Measurements from ENCODE around the gene FUZ. TPM values are rescaled to one million over a fixed set of nuclear protein-coding genes. Genes with fewer than 3 reads are reported as not detected.

FUZ gene
- total RNA-seq, 1 donor: 15.1 TPM

DNA sequence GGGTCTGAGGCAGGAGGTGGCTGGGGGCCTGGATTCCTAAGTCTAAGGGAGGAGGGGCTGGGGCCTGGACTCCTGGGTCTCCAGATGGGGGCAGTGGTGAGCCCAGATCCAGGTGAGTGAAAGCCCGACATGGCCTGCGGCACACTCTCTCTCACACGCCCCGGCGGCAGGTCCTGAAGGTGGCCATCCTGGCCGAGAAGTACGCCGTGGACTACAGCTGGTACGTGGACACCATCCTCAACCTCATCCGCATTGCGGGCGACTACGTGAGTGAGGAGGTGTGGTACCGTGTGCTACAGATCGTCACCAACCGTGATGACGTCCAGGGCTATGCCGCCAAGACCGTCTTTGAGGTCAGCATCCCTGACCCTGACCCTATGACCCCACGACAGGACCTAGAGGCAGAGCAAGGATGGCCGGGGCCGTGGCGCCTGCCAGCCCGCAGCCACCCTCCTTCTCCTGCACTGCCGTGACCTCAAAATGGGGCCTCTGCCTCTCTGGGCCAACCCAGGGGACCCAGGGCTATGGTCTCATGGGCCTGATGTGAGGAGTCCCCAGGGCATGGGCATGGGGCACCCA is 13.2 kb downstream of the FUZ start:
- TF ChIP-seq, protein P1, sequence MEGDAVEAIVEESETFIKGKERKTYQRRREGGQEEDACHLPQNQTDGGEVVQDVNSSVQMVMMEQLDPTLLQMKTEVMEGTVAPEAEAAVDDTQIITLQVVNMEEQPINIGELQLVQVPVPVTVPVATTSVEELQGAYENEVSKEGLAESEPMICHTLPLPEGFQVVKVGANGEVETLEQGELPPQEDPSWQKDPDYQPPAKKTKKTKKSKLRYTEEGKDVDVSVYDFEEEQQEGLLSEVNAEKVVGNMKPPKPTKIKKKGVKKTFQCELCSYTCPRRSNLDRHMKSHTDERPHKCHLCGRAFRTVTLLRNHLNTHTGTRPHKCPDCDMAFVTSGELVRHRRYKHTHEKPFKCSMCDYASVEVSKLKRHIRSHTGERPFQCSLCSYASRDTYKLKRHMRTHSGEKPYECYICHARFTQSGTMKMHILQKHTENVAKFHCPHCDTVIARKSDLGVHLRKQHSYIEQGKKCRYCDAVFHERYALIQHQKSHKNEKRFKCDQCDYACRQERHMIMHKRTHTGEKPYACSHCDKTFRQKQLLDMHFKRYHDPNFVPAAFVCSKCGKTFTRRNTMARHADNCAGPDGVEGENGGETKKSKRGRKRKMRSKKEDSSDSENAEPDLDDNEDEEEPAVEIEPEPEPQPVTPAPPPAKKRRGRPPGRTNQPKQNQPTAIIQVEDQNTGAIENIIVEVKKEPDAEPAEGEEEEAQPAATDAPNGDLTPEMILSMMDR (IDR thresholded peaks at IDR 0.05; ENCODE audit: insufficient read depth, low read depth, low read length): peak; percentile 6
- no peak overlapping the region for H3K4me3 ChIP-seq (ENCODE audit: low read depth, low read length)
- no peak for DNase-seq (ENCODE audit: low read depth)

DNA sequence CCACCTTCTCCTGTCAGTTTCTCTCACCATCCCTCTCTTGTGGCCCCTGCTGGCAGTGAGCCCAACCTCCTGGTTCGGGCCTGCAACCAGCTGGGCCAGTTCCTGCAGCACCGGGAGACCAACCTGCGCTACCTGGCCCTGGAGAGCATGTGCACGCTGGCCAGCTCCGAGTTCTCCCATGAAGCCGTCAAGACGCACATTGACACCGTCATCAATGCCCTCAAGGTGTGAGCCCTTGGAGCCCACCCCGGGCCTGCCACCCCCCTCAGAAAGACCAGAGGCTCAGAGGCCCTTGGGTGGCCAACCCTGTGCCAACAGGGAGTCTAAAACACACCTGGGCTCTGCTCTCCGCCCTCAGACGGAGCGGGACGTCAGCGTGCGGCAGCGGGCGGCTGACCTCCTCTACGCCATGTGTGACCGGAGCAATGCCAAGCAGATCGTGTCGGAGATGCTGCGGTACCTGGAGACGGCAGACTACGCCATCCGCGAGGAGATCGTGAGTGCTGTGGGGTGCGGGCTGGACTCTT is 13.8 kb downstream of the FUZ start:
- TF ChIP-seq, protein P1 (IDR thresholded peaks at IDR 0.05; ENCODE audit: insufficient read depth, low read depth, low read length): no peak
- DNase-seq (ENCODE audit: low read depth): no peak
- H3K4me3 ChIP-seq (ENCODE audit: low read depth, low read length): no peak overlapping the region

DNA sequence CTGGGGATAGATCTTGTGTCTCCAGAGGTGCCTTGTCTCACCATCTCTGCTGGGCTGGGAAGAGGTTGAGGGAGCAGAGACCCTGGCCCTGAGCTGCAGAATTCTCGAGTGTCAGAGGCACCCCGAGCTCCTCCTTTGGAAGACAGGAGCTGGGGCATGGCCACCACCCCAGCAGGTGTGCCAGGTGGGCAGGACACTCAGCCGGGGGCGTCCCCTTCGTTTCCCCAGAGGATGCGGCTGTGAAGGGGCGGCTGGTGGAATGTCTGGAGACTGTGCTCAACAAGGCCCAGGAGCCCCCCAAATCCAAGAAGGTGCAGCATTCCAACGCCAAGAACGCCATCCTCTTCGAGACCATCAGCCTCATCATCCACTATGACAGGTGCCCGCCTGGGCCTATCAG is 14.5 kb downstream of the FUZ start:
- H3K4me3 ChIP-seq (ENCODE audit: low read depth, low read length): no peak overlapping the region
- TF ChIP-seq, protein P1 (IDR thresholded peaks at IDR 0.05; ENCODE audit: insufficient read depth, low read depth, low read length): no peak
- no peak for DNase-seq (ENCODE audit: low read depth)

DNA sequence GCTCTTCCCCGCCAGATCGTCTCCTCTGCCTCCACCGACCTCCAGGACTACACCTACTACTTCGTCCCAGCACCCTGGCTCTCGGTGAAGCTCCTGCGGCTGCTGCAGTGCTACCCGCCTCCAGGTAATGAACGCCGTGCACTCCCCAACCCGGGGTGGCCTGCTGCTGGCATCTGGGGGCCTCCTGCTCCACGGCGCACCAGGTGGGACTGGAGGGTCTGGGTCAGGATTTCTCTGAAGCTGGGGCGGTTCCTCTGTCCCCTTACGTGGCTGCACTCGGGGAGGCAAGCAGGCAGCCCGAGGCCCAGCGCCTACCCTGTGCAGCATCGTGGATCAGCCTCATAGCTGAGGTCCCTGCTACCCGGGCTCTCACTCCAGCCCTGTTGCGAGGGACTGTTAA is 17.5 kb downstream of the FUZ start:
- DNase-seq (ENCODE audit: low read depth): no peak
- TF ChIP-seq, protein P1 (IDR thresholded peaks at IDR 0.05; ENCODE audit: insufficient read depth, low read depth, low read length): no peak
- no peak overlapping the region for H3K4me3 ChIP-seq (ENCODE audit: low read depth, low read length)

DNA sequence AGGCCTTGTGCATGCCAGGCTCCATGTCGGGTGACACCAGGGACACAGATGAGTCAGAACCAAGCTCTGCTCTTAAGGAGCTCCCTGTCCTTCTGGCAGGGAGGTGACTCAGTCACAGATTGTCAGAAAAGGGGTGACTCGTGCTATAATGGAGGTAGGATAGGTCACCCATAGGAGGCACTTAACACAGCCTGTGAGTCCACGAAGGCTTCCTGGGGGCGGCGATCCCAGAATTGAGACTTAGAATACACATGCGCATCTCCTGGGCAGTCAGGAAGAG is 19.6 kb downstream of the FUZ start:
- no peak for DNase-seq (ENCODE audit: low read depth)
- TF ChIP-seq, protein P1 (IDR thresholded peaks at IDR 0.05; ENCODE audit: insufficient read depth, low read depth, low read length): no peak
- H3K4me3 ChIP-seq (ENCODE audit: low read depth, low read length): no peak overlapping the region

DNA sequence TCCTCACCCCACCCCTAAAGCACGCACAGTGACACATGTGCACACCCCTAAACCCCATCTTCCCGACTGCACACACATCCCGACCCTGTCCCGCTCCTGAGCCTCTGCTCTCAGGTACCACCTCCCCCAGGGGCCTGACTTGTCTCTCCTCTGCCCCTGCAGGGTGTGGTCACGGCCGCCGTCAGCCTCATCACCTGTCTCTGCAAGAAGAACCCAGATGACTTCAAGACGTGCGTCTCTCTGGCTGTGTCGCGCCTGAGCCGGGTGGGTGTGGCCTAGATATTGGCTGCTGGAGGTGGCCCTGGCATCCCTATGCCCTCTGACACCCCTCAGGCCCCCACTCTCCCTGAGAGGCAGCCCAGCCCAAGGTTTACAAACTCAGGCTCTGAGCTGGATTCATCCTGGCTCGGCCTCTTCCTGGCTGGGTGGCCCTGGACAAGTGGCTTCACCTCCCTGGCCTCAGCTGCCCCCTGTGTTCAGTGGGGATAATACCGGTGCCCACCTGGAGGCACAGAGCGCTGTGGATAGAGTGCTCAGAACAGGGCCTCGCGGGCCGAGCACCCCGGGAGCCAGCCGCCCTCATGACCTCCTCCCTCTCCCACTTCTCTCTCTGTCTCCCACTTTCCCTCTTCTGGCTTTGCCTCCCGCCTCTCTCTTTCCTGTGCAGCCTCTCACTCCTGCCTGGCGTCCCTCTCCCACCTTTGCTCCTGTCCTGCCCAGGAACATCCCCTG is 20.1 kb downstream of the FUZ start:
- no peak for DNase-seq (ENCODE audit: low read depth)
- TF ChIP-seq, protein P1 (IDR thresholded peaks at IDR 0.05; ENCODE audit: insufficient read depth, low read depth, low read length): no peak

More for the DNA sequence above, 20.1 kb downstream of the FUZ start:
- no peak overlapping the region for H3K4me3 ChIP-seq (ENCODE audit: low read depth, low read length)

Data from fibroblast of villous mesenchyme (primary cell).